ENCODE results near the gene METTL8. TPM values are rescaled to one million over a fixed set of nuclear protein-coding genes. Genes with fewer than 3 reads are reported as not detected.
"Not testable (repeated sequence)": the region's sequence is repeated elsewhere in the genome, so short reads cannot be mapped to it uniquely, and the experiment has no call there.

Gene METTL8
- total RNA-seq, 2 experiments from 2014 or later, result 20.9 to 22.9 TPM

DNA sequence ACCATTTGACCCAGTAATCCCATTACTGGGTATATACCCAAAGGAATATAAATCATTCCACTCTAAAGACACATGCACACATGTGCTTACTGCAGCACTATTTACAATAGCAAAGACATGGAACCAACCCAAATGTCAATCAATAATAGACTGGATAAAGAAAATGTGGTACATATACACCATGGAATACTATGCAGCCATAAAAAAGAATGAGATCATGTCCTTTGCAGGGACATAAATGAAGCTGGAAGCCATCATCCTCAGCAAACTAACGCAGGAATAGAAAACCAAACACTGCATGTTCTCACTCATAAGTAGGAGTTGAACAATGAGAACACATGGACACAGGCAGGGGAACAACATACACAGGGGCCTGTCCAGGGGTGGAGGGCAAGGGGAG lies 51.6 kb downstream of the METTL8 start:
- POLR2A ChIA-PET; ATAC-seq (ENCODE audit: low read depth); DNase-seq; H3K27ac Mint-ChIP-seq; H3K4me3 Mint-ChIP-seq; H3K4me1 Mint-ChIP-seq; H3K27me3 Mint-ChIP-seq: not testable (repeated sequence)
- peaks cover 53% of the 10 kb centered on the region for H3K36me3 Mint-ChIP-seq
- H3K9me3 Mint-ChIP-seq, result peaks cover 23% of the 10 kb centered on the region

DNA sequence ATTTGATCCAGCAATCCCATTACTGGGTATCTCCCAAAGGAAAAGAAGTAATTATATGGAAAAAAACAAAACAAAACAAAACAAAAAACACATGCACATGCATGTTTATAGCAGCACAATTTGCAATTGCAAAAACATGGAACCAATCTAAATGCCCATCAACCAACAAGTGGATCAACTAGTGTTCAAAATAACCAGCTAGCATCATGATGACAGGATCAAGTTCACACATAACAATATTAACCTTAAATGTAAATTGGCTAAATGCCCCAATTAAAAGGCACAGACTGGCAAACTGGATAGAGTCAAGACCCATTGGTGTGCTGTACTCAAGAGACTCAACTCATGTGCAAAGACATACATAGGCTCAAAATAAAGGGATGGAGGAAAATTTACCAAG lies 55.9 kb downstream of the METTL8 start:
- H3K27ac Mint-ChIP-seq; ATAC-seq (ENCODE audit: low read depth); H3K4me1 Mint-ChIP-seq; POLR2A ChIA-PET; DNase-seq; H3K4me3 Mint-ChIP-seq; H3K27me3 Mint-ChIP-seq: not testable (repeated sequence)
- H3K36me3 Mint-ChIP-seq, result peaks cover 62% of the 10 kb centered on the region
- peaks cover 31% of the 10 kb centered on the region for H3K9me3 Mint-ChIP-seq

DNA sequence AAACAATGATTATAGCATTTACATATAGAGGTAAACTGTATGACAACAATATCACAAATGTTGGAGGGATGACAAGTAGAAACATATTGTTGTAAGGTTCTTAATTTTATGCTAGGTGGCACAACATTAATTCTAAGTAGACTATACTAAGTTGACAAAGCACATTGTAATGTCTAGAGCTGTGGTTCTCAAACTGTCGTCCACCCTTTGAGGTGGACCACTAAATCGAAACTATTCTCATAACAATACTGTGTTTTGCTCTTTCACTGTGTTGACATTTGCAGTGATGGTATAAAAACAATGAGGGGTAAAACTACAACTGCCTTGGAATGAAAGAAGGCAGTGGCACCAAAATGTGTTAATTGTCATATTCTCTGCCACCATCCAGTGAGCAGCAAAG lies 66.1 kb downstream of the METTL8 start:
- Mint-ChIP-seq H3K27me3 (no peaks in the 10 kb centered on the region), H3K4me1 (no peaks in the 10 kb centered on the region), H3K27ac (no peak overlapping the region), H3K9me3 (peaks cover 9% of the 10 kb centered on the region), H3K4me3 (no peak overlapping the region), H3K36me3 (peaks cover 18% of the 10 kb centered on the region)
- POLR2A ChIA-PET, result no interaction called here
- ATAC-seq (ENCODE audit: low read depth), result no peak
- no peak for DNase-seq

DNA sequence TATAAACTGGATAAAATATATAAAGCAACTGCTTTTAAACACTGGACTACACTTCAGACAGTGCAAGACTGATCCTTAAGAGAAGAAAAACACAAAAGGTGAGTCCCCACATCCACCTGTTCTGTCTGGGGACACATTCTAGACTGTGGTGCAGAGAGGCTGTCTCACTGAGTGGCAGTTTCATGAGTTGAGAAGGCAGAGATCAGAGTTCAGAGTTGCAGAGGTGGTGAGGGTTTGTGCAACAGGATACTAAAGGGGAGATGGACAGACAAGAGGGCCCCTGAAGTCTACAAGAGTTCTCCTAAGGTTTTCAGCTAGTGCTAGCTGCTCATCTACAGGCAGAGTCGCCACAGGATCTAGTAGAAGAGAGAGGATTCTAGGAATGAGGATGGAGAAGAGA lies 68.0 kb downstream of the METTL8 start:
- no peak overlapping the region for H3K4me3 Mint-ChIP-seq
- H3K36me3 Mint-ChIP-seq, result peaks cover 21% of the 10 kb centered on the region
- no peak overlapping the region for H3K27ac Mint-ChIP-seq
- no peaks in the 10 kb centered on the region for H3K27me3 Mint-ChIP-seq
- POLR2A ChIA-PET, result no interaction called here
- ATAC-seq (ENCODE audit: low read depth) (no peak), DNase-seq (no peak)
- peaks cover 2% of the 10 kb centered on the region for H3K4me1 Mint-ChIP-seq
- peaks cover 9% of the 10 kb centered on the region for H3K9me3 Mint-ChIP-seq

DNA sequence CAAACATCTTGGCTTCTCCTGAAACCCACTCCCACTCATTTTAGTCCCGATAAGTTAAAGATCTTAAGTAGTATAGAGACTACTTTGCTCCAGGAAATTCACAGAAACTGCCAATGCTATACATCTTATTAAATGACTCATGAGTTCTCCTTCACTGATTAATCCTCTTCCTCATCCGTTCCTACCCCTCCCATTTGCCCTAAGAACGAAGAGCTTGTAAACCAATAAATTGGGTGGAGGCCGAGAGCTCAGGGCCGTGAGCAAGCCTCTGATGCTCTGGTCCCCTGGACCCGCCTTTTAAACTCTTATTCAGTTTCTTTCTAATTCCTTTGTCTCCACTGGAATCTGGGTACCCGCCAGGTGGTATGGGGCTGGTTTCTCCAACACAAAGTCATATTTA lies 68.6 kb downstream of the METTL8 start:
- no peak for DNase-seq
- H3K4me1 Mint-ChIP-seq, result peaks cover 2% of the 10 kb centered on the region

DNA sequence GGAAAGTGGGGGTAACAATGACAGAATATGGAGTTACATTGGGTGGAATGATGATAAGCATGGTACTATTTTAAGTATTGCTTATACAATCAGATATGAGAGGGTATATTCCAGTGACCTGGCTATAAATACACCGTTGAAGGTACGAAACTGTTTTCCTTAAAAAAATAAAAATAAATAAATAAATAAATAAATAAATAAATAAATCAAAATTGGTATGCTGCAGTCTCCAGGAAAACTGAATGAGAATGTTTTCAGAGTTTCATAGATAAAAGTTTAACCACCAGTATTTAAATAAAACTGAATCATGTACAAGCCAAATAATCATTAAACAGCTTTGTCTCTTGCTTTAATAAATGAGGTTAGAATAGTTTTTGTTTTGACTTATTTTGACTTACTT lies 71.4 kb downstream of the METTL8 start:
- ATAC-seq (ENCODE audit: low read depth), result no peak
- Mint-ChIP-seq H3K27ac (no peak overlapping the region), H3K36me3 (peaks cover 34% of the 10 kb centered on the region), H3K4me1 (peaks cover 2% of the 10 kb centered on the region), H3K9me3 (peaks cover 9% of the 10 kb centered on the region), H3K4me3 (no peak overlapping the region), H3K27me3 (no peaks in the 10 kb centered on the region)
- no peak for DNase-seq
- POLR2A ChIA-PET, result no interaction called here

More for the DNA sequence above, 68.6 kb downstream of the METTL8 start:
- Mint-ChIP-seq H3K9me3 (peaks cover 9% of the 10 kb centered on the region), H3K27ac (no peak overlapping the region), H3K27me3 (no peaks in the 10 kb centered on the region), H3K4me3 (no peak overlapping the region), H3K36me3 (peaks cover 21% of the 10 kb centered on the region)
- no peak for ATAC-seq (ENCODE audit: low read depth)
- POLR2A ChIA-PET, result no interaction called here

DNA sequence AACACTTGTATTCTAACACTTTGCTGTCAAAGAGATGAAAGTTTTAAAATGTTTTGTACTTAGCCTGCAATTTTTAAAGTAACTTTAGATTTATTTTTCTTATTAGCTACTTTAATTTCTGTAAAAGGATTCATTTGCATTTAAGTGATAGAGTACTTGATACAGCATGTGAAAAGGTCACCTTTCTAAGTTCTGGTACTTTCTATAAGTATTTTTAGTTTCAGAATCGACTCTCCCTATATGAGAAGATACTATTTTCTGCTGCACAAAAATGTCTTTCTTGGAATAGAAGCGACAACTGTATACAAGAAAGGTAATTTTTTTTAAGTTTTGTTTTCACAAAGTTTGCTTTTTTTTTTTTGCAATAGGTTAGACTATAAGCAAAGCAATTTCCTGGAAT lies 72.9 kb downstream of the METTL8 start:
- Mint-ChIP-seq H3K36me3 (peaks cover 32% of the 10 kb centered on the region), H3K27me3 (no peaks in the 10 kb centered on the region), H3K9me3 (peaks cover 5% of the 10 kb centered on the region), H3K4me1 (peaks cover 2% of the 10 kb centered on the region), H3K4me3 (no peak overlapping the region), H3K27ac (no peak overlapping the region)
- POLR2A ChIA-PET, result no interaction called here
- ATAC-seq (ENCODE audit: low read depth) (no peak), DNase-seq (no peak)

DNA sequence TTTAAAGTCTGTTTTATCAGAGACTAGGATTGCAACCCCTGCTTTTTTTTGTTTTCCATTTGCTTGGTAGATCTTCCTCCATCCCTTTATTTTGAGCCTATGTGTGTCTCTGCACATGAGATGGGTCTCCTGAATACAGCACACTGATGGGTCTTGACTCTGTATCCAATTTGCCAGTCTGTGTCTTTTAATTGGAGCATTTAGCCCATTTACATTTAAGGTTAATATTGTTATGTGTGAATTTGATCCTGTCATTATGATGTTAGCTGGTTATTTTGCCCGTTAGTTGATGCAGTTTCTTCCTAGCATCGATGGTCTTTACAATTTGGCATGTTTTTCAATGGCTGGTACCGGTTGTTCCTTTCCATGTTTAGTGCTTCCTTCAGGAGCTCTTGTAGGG lies 80.0 kb downstream of the METTL8 start:
- H3K27ac Mint-ChIP-seq; DNase-seq; H3K4me3 Mint-ChIP-seq; H3K27me3 Mint-ChIP-seq; ATAC-seq (ENCODE audit: low read depth); POLR2A ChIA-PET; H3K4me1 Mint-ChIP-seq; H3K9me3 Mint-ChIP-seq: not testable (repeated sequence)
- peaks cover 32% of the 10 kb centered on the region for H3K36me3 Mint-ChIP-seq

DNA sequence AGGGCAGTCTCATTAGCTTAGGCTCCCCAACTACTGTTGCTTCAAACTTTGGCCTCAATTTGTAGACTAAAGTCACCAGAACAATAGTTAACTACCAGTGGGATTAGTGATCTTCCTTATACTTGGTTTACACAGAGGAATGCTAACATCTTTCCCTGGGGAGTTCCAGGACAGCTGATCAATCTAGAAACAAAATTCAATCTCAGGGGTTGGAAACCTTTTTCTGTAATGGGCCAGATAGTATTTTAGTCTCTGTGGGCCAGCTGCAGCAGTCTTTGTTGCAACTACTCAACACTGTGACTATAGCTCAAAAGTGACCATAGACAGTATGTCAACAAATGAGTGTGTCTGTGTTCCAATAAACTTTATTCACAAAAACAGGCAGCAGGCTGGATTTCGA lies 85.7 kb downstream of the METTL8 start:
- H3K27me3 Mint-ChIP-seq, result no peaks in the 10 kb centered on the region
- DNase-seq, result no peak
- H3K27ac Mint-ChIP-seq, result no peak overlapping the region
- ATAC-seq (ENCODE audit: low read depth), result no peak
- H3K4me1 Mint-ChIP-seq, result peaks cover 4% of the 10 kb centered on the region
- H3K9me3 Mint-ChIP-seq, result peaks cover 5% of the 10 kb centered on the region
- peaks cover 8% of the 10 kb centered on the region for H3K36me3 Mint-ChIP-seq
- no peak overlapping the region for H3K4me3 Mint-ChIP-seq
- POLR2A ChIA-PET, result no interaction called here

DNA sequence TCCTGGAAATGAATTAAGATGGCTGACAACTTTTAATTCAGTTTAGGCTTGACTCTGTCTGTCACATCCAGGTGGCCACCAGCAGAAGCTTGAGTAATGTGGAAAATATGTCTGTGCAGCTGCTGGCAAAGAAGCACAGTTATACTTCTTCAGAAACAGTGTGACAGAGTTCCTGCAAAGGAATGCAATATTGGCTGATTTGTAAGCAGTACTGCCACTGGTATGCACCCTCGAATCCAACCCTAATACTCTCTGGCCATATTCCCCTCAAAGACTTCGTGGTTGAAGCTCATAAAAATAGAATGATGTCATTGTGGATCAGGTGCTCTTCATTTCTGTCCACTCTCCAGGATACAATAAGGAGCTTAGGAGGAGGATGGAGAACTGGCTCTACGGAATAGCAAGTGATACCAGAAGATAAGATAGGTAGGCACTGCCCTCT lies 86.2 kb downstream of the METTL8 start:
- peaks cover 5% of the 10 kb centered on the region for H3K9me3 Mint-ChIP-seq
- DNase-seq (no peak), ATAC-seq (ENCODE audit: low read depth) (no peak)
- peaks cover 8% of the 10 kb centered on the region for H3K36me3 Mint-ChIP-seq
- peaks cover 4% of the 10 kb centered on the region for H3K4me1 Mint-ChIP-seq
- POLR2A ChIA-PET, result no interaction called here
- no peak overlapping the region for H3K27ac Mint-ChIP-seq
- no peaks in the 10 kb centered on the region for H3K27me3 Mint-ChIP-seq
- no peak overlapping the region for H3K4me3 Mint-ChIP-seq

DNA sequence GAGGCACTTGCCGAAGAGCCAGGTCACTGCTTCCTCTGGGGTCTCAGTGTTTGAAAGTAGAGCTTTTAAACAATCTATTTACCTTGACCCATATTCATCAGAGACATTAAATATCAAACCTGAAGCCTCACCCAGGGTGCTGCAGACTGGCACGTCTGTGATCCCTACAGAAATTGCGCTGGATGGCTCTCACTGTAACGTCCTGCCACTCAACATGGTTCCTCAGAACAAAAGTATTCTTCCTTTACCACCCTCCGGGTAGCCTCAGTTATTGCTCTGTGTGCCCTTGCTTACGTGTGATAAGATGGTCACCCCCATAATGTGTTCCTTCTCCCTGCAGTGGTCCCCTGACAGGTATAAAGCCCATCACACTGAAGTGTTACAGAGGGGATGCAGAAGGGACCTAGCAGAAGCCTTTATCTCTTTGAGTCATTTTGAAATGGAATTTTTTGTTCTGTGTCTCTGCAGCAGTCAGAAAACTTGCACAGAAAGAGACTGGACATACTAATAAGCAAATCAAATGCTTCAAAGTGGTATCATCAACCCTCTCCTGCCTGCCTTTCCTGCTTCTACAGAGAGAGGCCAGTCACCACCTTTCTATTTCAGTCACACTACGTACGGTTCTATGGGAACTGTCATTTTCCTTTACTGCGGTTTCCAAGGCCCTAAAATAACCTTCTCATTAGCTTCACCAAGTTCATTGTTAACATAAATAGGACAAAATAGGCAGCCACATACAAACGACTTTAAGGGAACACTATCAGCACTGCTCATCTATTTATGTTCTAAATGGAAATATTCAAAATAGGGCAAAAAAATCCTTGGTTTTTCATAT lies 86.8 kb downstream of the METTL8 start:
- DNase-seq (no peak), ATAC-seq (ENCODE audit: low read depth) (no peak)
- peaks cover 2% of the 10 kb centered on the region for H3K9me3 Mint-ChIP-seq
- POLR2A ChIA-PET, result interaction anchor here (1.2 kb wide), 1 partner anchor 12 kb away, joined by 3 read pairs; no protein-coding TSS in a partner anchor
- H3K36me3 Mint-ChIP-seq, result peaks cover 6% of the 10 kb centered on the region
- H3K27me3 Mint-ChIP-seq, result no peaks in the 10 kb centered on the region
- peaks cover 7% of the 10 kb centered on the region for H3K4me1 Mint-ChIP-seq
- H3K27ac Mint-ChIP-seq, result no peak overlapping the region
- H3K4me3 Mint-ChIP-seq, result no peak overlapping the region

DNA sequence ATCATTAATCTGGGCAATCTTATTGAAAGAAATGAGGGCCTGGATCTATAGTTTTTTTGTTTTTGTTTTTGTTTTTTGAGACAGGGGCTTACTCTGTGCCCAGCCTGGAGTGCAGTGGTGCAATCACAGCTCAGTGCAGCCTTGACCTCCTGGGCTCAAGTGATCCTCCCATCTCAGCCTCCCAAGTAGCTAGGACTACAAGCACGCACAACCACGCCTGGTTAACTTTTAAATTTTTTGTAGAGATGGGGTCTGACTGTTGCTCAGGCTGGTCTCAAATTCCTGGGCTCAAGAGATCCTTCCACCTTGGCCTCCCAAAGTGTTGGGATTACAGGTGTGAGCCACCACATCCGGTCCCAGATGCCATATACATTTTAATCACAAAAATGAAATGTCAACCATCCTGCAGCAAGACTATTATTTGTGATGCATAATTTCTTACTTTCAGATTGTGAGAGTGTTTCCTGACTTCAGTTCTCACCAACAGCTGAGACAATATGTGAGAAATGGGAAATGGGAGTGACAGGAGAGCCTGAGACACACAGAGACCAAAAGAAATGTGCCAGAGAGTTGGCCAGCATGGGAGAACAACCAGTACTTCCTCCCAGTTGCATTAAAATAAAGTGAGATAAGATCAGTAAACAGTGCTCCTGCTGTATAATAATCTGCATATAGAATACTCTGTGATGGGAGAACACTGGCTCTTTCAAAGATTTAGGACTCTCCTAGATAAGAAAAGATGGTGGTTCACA lies 87.6 kb downstream of the METTL8 start:
- ATAC-seq (ENCODE audit: low read depth) (no peak), DNase-seq (no peak)
- no peak overlapping the region for H3K27ac Mint-ChIP-seq
- peaks cover 9% of the 10 kb centered on the region for H3K4me1 Mint-ChIP-seq
- no peak overlapping the region for H3K4me3 Mint-ChIP-seq
- H3K9me3 Mint-ChIP-seq, result no peaks in the 10 kb centered on the region
- POLR2A ChIA-PET, result interaction anchor here (1.2 kb wide), 1 partner anchor 12 kb away, joined by 3 read pairs; no protein-coding TSS in a partner anchor
- H3K27me3 Mint-ChIP-seq, result no peaks in the 10 kb centered on the region
- peaks cover 4% of the 10 kb centered on the region for H3K36me3 Mint-ChIP-seq

DNA sequence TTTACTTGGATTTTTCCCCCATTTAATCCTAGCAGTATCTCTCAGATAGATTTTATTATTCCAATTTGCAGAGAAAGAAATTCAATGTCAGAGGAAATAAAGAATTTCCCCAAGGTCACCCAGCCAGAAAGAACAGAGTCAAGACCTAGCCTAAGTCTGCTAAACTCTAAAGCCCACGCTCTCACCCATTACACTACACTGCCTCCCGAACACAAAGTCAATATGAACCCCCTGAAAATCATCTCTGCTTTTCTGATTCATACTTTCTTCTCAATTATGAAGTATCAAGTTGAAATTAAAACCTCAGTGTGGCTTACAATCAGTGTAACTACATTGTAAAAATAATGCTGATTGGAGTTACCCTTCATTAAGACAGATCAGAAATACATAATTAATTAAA lies 89.6 kb downstream of the METTL8 start:
- H3K27ac Mint-ChIP-seq, result no peak overlapping the region
- POLR2A ChIA-PET, result no interaction called here
- no peak overlapping the region for H3K4me3 Mint-ChIP-seq
- H3K36me3 Mint-ChIP-seq, result peaks cover 1% of the 10 kb centered on the region
- H3K27me3 Mint-ChIP-seq, result no peaks in the 10 kb centered on the region
- DNase-seq (no peak), ATAC-seq (ENCODE audit: low read depth) (no peak)
- no peaks in the 10 kb centered on the region for H3K9me3 Mint-ChIP-seq
- peaks cover 10% of the 10 kb centered on the region for H3K4me1 Mint-ChIP-seq

DNA sequence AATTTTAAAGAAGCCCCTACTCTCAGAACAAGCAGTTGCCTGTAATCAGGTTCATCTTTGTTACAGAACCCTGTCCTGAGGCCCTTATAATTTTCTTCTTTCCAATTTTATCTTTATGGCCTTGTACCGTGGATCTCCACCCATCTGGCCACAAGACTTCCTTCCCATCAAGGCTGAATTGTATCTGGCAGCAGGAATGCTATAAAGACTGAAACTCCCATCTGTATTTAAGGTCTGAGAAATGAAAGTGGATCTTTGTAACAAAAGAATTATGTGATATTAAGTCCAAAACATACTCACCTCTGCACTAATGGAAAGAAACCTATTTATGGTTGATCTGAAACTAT lies 91.8 kb downstream of the METTL8 start:
- Mint-ChIP-seq H3K4me1 (peaks cover 8% of the 10 kb centered on the region), H3K27me3 (no peaks in the 10 kb centered on the region), H3K4me3 (no peak overlapping the region), H3K27ac (no peak overlapping the region), H3K9me3 (no peaks in the 10 kb centered on the region), H3K36me3 (peaks cover 2% of the 10 kb centered on the region)
- POLR2A ChIA-PET, result no interaction called here
- DNase-seq, result no peak
- no peak for ATAC-seq (ENCODE audit: low read depth)
